ENCODE data around the gene CANT1.

- no peak for TF ChIP-seq CTCF (IDR thresholded peaks at IDR 0.05)
- no peak for TF ChIP-seq POLR2A (IDR thresholded peaks at IDR 0.05)
These were observed 1.8 kb downstream of the CANT1 start for GRCh38 chr17:79007504-79008381.
